GM18868 (cell line): ENCODE measurements around the gene SLC39A11.
"Not testable (repeated sequence)": the region's sequence is repeated elsewhere in the genome, so short reads cannot be mapped to it uniquely, and the experiment has no call there.

Experiments used
- ATAC-seq: cut with Tn5 transposase; IDR thresholded peaks from one replicate; pipeline ENCODE4 v1.9.1; 2021; ENCODE audit warnings: mild to moderate bottlenecking, moderate library complexity; ENCODE audit not compliant: unreplicated experiment

Gene SLC39A11

DNA sequence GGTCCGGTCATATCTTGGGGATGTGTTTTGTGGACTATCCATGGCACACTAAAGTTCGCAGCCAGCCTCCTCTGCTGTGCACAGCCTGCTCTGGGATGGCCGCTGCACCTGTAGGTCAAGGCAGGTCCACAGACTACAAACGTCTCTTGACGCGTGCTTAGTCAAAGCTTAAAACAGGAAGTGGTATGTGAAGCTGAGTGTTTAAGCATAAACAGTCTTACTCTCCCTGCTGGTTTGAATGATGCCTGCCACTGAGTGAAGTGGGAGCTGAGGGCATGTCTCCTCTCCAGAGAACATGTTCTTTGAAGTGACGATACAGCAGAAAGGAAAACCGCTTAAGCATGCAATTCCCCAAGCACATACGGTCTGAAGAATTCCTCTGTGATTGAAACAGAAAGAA lies 365.6 kb downstream of the SLC39A11 start:
- ATAC-seq, result peak; percentile 93

DNA sequence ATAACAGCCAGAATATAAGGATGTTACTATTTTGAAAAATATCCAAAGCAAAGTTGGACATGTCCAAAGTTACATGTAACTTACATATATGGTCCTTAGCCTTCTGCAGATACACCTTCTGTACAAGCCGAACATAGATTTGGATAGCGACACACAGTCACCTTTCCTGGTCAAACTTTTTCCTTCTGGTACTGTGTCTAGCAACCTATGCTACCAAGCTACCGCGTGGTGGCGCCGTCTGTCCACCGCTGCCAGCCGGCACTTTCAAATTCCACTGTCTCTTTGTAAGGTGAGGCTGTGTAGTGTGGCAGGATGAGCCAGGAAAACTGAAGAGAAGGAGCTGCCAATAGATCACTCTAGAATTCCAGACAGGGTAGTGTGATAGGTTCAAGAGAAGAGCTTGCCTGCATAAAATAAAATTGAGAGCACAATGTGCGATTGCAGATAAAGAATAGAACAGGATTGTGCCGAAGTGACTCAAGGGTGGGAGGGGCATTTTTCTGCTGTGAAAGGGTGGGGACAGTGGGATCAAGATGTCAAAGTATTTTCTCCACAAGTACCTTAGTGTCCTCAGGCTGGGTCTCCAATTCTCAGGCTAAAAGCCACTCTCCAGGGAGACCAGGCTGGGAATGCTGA lies 366.9 kb downstream of the SLC39A11 start:
- ATAC-seq, result peak; percentile 33

DNA sequence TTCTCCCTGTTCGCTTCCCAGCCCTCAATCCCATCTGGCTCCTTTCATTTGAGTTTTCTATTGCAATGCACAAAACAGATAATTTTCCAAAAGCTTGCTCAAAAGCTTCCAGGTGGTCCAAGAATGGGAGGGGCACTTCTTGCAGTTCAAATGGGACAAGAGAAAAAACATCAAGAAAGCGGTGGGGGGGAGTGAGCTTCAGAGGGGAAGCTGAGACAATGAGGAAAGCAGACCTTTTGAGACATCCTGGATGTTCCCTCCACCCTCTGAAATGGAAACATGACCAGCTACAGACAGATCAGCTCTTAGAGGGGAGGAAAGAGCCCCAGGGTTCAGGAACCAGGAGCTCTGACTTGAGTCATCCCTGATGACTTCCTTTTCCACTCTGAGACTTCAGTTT lies 368.2 kb downstream of the SLC39A11 start:
- no peak for ATAC-seq

- ATAC-seq, result no peak
Observed at GRCh38 chr17:72723711-72724110, 368.8 kb downstream of the SLC39A11 start.

- no peak for ATAC-seq
Observed at GRCh38 chr17:72720494-72720825, 372.0 kb downstream of the SLC39A11 start.

- no peak for ATAC-seq
Observed at GRCh38 chr17:72719578-72720493, 372.7 kb downstream of the SLC39A11 start.

DNA sequence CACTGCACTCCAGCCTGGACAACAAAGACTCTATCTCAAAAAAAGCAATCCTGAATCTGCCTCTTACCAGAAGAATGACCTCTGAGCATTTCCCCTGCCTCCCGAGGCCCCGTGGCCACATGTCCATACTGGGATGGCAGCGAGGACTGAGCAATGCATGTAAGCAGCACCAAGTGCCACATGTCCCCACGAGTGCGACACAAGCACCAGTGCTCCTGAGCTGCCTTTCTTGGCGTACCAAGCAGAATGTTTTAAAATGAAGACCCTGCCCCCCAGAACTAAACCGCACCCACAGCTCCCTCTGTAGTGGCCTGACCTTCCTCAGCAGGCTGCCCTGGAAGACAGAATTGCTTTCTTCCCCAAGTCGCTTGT lies 373.3 kb downstream of the SLC39A11 start:
- ATAC-seq, result no peak

- ATAC-seq, result no peak
Observed at GRCh38 chr17:72717676-72718075, 374.8 kb downstream of the SLC39A11 start.

DNA sequence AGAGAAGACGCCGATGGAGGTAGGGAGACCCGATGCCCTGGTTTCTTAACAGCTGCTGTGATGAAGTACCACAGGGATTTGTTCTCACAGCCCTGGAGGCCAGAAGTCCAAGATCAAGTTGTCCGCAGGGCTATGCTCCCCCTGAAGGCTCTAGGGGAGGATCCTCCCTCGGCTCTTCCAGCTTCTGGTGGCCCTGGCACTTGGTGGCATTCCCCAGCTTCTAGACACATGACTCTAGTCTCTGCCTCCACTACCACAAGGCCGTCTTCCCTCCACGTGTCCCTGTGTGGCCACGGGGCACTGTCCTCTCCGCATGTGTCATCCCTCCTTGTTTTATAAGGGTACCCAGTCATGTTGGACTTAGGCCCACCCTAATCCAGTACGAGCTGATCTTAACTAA lies 375.2 kb downstream of the SLC39A11 start:
- ATAC-seq, result no peak

DNA sequence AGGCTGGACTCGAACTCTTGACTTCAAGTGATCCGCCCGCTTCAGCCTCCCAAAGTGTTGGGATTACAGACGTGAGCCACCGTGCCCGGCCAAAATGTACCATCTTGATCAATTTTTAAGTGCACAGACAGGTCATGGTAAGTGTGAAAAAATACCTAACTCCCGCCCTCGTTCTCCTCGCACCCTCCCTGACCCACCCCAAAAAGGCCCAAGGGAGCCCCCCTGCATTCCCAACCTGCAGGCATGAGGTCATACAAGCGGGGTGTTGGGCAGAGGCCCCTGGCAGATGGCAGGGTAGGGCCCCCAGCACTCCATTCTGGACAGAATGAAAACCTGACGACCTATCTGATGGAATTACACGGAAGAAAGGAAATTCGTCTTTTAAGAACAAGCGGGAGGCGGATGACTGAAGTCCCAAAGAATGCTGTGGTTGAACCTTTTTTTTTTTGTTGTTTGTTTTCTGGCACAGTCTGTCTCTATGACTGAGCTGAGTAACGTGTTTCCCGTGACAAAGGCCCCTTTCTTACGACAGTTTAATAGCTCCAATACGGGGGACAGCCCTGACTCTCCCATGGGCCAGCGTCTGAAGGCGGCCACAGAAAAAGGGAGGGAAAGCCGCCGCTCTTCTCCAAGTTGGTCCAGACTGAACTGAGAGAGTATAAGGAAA lies 376.4 kb downstream of the SLC39A11 start:
- ATAC-seq, result no peak

DNA sequence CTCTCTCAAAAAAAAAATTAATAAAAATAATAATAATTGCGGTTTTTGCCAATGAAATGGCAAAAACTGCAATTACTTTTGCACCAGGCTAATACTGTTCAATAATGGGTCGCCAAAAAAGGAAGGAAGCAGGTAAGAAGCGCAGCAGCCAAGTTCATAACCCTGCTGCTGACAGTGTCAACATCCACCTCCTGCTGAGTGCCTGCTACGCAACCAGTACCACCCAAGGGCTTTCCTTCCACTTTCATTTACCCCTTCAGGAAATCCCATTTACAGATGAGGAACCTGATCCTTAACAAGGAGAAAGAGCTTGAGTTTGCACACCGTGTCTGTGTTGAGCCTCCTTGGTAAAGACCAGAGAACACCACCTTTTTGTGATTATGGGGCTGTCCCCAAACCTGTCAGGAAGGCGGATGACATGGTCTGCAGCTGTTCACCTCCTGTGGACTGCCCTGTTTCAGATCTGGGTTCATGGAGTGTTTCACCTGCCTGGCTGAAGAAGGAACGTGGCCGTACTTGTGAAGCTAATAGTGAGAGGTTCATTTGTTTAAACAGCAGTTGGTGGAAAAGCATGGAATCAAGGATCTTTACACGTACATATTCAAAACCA lies 378.0 kb downstream of the SLC39A11 start:
- no peak for ATAC-seq

- no peak for ATAC-seq
Observed at GRCh38 chr17:72713701-72714100, 378.8 kb downstream of the SLC39A11 start.

DNA sequence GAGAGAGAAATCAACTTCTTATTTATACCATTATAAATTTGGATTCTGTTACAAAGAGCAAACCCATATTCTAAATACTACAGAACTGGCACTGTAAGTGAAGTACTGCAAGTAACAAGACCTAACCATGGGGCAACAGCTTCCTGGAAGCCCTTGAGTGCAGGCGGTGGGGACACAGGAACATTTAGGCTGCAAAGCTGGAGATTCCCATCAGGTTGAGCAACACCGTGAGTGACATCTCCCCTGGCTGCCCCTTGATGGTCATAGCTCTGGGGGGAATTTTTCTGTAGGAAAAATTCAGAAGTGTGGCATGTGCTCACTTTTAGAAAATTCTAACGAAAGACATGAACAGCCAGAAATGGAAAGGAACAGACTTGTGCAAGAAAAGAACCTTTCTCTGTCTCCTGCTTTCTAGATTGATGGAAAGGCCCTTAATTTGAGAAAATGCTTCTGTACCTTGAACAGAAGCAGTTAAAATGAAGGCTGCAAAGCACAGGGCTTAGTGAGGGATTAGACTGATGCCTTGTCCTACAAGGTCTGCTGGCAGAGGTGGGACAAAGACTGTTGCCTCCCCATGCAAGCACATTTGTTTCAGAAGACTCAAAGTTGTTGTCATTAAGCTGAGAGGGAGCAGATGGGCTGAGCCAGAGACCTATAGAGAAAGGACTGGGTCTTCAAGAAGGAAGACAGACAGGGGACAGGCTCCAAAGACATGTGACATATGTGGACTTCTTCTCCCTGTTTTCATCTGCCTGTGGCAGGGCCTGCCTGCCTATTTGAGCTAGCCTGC lies 380.8 kb downstream of the SLC39A11 start:
- no peak for ATAC-seq

GRCh38 chr17:72710834-72711233 lies 381.7 kb downstream of the SLC39A11 start:
- no peak for ATAC-seq

DNA sequence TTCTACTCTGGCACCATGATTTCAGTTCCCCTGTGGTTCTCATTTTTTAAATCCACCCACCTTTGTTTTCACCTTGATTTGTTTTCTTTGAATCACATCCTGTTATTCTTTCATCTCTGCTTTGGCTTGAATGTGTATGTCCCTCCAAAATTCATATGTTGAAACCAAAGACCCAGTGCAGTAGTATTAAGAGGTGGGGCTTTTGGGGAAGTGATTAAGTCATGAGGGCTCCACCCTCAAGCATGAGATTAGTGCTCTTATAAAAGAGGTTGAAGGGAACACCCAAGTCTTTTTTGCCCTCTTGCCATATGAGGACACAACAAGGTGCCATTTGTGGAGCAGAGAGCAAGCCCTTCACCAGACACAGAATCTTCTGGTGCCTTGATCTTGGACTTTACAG lies 382.3 kb downstream of the SLC39A11 start:
- ATAC-seq, result no peak

GRCh38 chr17:72708682-72709081 lies 383.8 kb downstream of the SLC39A11 start:
- not testable (repeated sequence) for ATAC-seq

DNA sequence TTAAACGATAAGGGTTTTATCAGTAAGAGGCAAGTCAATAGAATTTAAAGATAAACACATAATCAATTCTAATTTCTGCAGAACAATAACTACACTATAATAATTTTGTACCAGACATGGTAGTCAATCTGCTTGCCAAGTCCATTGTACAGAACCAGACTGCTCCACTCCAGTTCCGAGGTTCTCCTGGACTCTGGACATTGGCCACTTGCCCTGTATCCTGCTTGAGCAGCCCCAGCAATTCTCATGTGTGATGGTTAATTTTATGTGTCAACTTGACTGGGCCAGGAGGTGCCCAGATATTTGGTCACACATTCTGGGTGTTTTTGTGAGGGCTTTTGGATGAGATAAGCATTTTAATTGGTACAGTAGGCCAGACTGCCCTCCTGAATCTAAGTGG lies 384.6 kb downstream of the SLC39A11 start:
- ATAC-seq, result no peak

DNA sequence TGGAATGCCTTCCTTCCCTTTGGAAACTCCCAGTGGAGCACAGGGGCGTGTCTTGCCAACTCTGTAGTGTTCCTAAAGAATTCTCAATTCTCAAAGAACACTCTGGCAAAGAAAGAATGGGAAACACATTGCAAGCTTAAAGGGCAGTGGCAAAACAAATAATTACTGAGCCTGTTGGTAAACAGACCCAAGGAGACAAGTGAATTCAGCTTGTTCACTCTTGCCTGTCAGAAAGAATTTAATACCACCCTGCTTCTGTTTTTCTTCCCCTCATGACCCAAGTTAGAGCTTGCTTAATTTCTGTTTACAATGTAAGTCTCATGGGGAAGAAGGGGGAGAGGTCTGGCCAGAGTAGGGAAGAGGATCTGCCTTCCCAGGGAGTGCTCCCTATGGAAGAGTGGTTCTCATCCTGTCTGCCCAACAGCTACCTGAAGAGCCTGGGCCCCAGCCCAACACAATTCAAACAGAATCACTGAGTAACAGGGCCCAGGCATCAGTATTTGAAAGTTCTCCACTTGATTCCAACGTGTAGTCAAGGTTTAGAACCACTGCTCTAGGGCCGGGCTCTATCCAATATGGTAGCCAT lies 386.0 kb downstream of the SLC39A11 start:
- no peak for ATAC-seq

- ATAC-seq, result peak; percentile 93
Observed at GRCh38 chr17:72705905-72706395, 386.5 kb downstream of the SLC39A11 start.

GRCh38 chr17:72702998-72703397 lies 389.5 kb downstream of the SLC39A11 start:
- ATAC-seq, result no peak
